ENCODE measurements around the gene PMAIP1.

DNA sequence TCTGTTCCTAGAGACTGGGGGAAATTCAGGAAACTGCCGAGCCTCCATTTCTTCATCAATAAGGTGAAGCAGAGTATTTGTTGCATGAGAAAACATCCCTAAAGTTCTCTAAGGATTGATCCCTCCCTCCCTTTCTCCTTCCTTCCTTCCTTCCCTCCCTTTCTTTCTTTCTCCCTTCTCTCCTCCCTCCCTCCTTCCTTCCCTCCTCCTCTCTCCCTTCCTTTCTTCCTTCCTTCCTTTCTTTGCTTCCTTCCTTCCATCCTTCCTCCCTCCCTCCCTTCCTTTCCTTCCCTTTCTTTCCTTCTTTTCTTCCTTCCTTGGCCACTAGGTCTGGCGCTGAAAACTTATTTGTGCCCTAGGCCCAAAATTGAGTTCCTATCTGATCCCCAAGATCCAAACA is 47.2 kb upstream of the PMAIP1 start:
- TF ChIP-seq POLR2A (IDR thresholded peaks at IDR 0.05; ENCODE audit: low read depth, low read length) (no peak), POLR2AphosphoS5 (IDR thresholded peaks at IDR 0.05; ENCODE audit: low read depth, low read length) (no peak), TAF1 (IDR thresholded peaks at IDR 0.05; ENCODE audit: borderline replicate concordance, low read depth, low read length) (no peak)

Measured in GM12892 (cell line).